ENCODE measurements around the gene LRCH4. TPM values are rescaled to one million over a fixed set of nuclear protein-coding genes. Genes with fewer than 3 reads are reported as not detected.

LRCH4 gene
- 4.9 to 8.1 TPM (median 7.3 TPM) in 3 replicates for polyA plus RNA-seq
- polyA plus RNA-seq (2011; ENCODE audit: low read depth), result 4.5 TPM
- polyA plus RNA-seq (2011; cell fraction: cytosol; rRNA removed), result 3.6 and 5.4 TPM in 2 replicates
- 32.8 and 52.4 TPM in 2 replicates for polyA plus RNA-seq (2011; cell fraction: nucleus; rRNA removed)
- polyA plus RNA-seq (2012; ENCODE audit: low replicate concordance), result 9.5 and 10.4 TPM in 2 replicates
- 5.7 to 22.5 TPM (median 10.3 TPM) in 3 replicates for polyA minus RNA-seq
- polyA minus RNA-seq (2011; cell fraction: cytosol; rRNA and poly(A)+ RNA removed), result 11.3 TPM
- polyA minus RNA-seq (2011; cell fraction: nucleus; rRNA and poly(A)+ RNA removed), result 14.2 and 15.7 TPM in 2 replicates

- Histone ChIP-seq H3K9me1 (ENCODE audit: control insufficient read depth, extremely low read depth, insufficient read depth, low read length) (no peaks in the 10 kb centered on the region), H2AFZ (ENCODE audit: control insufficient read depth, low read length) (peak within 1 kb of the TSS; percentile 95), H3K27me3 (ENCODE audit: control insufficient read depth, extremely low read depth, insufficient read depth, low read length) (peaks cover 8% of the 10 kb centered on the region), H3K36me3 (ENCODE audit: control insufficient read depth in 2 of 2, extremely low read depth in 1 of 2, insufficient read depth in 2 of 2, low read length in 2 of 2) (peaks cover 9 to 20% of the 10 kb centered on the region in 2 experiments), H3K4me1 (ENCODE audit: control insufficient read depth, extremely low read depth, insufficient read depth, low read length) (peaks cover 32% of the 10 kb centered on the region), H3K79me2 (ENCODE audit: control insufficient read depth, insufficient read depth, low read length) (peaks cover 13% of the 10 kb centered on the region), H3K4me2 (ENCODE audit: control insufficient read depth, extremely low read depth, insufficient read depth, low read depth, low read length) (peak within 1 kb of the TSS; percentile 99), H3K9ac (ENCODE audit: control insufficient read depth, extremely low read depth, insufficient read depth, low read length) (peak within 1 kb of the TSS; percentile 90), H3K9me3 (ENCODE audit: control insufficient read depth, low read depth, low read length) (no peaks in the 10 kb centered on the region), H3K4me3 (ENCODE audit: control insufficient read depth in 2 of 3, extremely low read depth in 1 of 3, insufficient read depth in 2 of 3, low read depth in 1 of 3, low read length in 3 of 3) (peak within 1 kb of the TSS; percentile 88 to 96 (median 90)), H4K20me1 (ENCODE audit: control insufficient read depth, extremely low read depth, insufficient read depth, low read length) (peaks cover 8% of the 10 kb centered on the region), H3K27ac (ENCODE audit: control insufficient read depth, insufficient read depth, low read length) (peak within 1 kb of the TSS; percentile 88)
- no peak for TF ChIP-seq EZH2 (IDR thresholded peaks at IDR 0.05; ENCODE audit: low read length)
- no peak for TF ChIP-seq CTCF (optimal IDR thresholded peaks at IDR 0.05 in 1 of 3, IDR thresholded peaks at IDR 0.05 in 1 of 3, conservative IDR thresholded peaks at IDR 0.05 in 1 of 3; ENCODE audit: extremely low read depth in 1 of 3, insufficient read depth in 2 of 3, low read length in 3 of 3)
- DNase-seq (ENCODE audit: low read depth, low spot score), result no peak
- FAIRE-seq, result peak; percentile 84
- dilution Hi-C loops (cut with MboI; ENCODE audit: extremely low pct_ligation_motif_present, low sequenced_read_pairs), result no loop called here
Measured at GRCh38 chr7:100585511-100586265, at the start of gene LRCH4. TSS of gene LRCH4 (minus strand) at chr7:100586129. CDS start at chr7:100586100, 29 bp downstream.

- Histone ChIP-seq H3K79me2 (ENCODE audit: control insufficient read depth, insufficient read depth, low read length) (no peaks in the 10 kb centered on the region), H3K4me3 (ENCODE audit: control insufficient read depth in 2 of 3, extremely low read depth in 1 of 3, insufficient read depth in 2 of 3, low read depth in 1 of 3, low read length in 3 of 3) (peak overlapping the region; percentile 36 to 51 (median 49)), H3K36me3 (ENCODE audit: control insufficient read depth in 2 of 2, extremely low read depth in 1 of 2, insufficient read depth in 2 of 2, low read length in 2 of 2) (no peaks in the 10 kb centered on the region), H3K4me1 (ENCODE audit: control insufficient read depth, extremely low read depth, insufficient read depth, low read length) (peaks cover 5% of the 10 kb centered on the region), H3K9ac (ENCODE audit: control insufficient read depth, extremely low read depth, insufficient read depth, low read length) (peak overlapping the region; percentile 15), H3K27ac (ENCODE audit: control insufficient read depth, insufficient read depth, low read length) (no peak overlapping the region), H3K4me2 (ENCODE audit: control insufficient read depth, extremely low read depth, insufficient read depth, low read depth, low read length) (peak overlapping the region; percentile 76), H3K9me1 (ENCODE audit: control insufficient read depth, extremely low read depth, insufficient read depth, low read length) (no peaks in the 10 kb centered on the region), H3K27me3 (ENCODE audit: control insufficient read depth, extremely low read depth, insufficient read depth, low read length) (peaks cover 10% of the 10 kb centered on the region), H2AFZ (ENCODE audit: control insufficient read depth, low read length) (peak overlapping the region; percentile 84), H4K20me1 (ENCODE audit: control insufficient read depth, extremely low read depth, insufficient read depth, low read length) (no peaks in the 10 kb centered on the region), H3K9me3 (ENCODE audit: control insufficient read depth, low read depth, low read length) (no peaks in the 10 kb centered on the region)
- TF ChIP-seq EZH2 (IDR thresholded peaks at IDR 0.05; ENCODE audit: low read length), result no peak
- TF ChIP-seq CTCF (optimal IDR thresholded peaks at IDR 0.05 in 1 of 3, IDR thresholded peaks at IDR 0.05 in 1 of 3, conservative IDR thresholded peaks at IDR 0.05 in 1 of 3; ENCODE audit: extremely low read depth in 1 of 3, insufficient read depth in 2 of 3, low read length in 3 of 3), result peak; percentile 29 to 59 (median 59)
- FAIRE-seq (no peak), DNase-seq (ENCODE audit: low read depth, low spot score) (no peak)
- dilution Hi-C loops (cut with MboI; ENCODE audit: extremely low pct_ligation_motif_present, low sequenced_read_pairs), result no loop called here
Measured at GRCh38 chr7:100632951-100633717, 47.2 kb upstream of the LRCH4 start.

Measured in keratinocyte (primary cell).